HepG2 (cell line): ENCODE data around the gene RPUSD3. TPM values are rescaled to one million over a fixed set of nuclear protein-coding genes. Genes with fewer than 3 reads are reported as not detected.
A peak's percentile ranks its signal among the peaks of the same experiment; 100 is the strongest.

Experiments used
- FOXC1 ChIP-seq: sonication (generic); formaldehyde crosslinking; IDR thresholded peaks from 2 replicates; pipeline ENCODE4 v1.8.0; 2022; ENCODE audit warnings: mild to moderate bottlenecking, missing genetic modification reagents, borderline replicate concordance
- IRX3 ChIP-seq: sonication (generic); formaldehyde crosslinking; IDR thresholded peaks from 2 replicates; pipeline ENCODE4 v1.8.1; 2023; ENCODE audit warnings: mild to moderate bottlenecking, low read depth, missing genetic modification reagents, borderline replicate concordance
- NFIB ChIP-seq: sonication (generic); formaldehyde crosslinking; IDR thresholded peaks from 2 replicates; pipeline ENCODE4 v1.9.0; 2021; ENCODE audit warnings: missing genetic modification reagents, mild to moderate bottlenecking, borderline replicate concordance
- SYNCRIP ChIP-seq: fragments of 200-400 bp; formaldehyde crosslinking; IDR thresholded peaks from 2 replicates; pipeline ENCODE4 v1.6.1; 2018; ENCODE audit warnings: mild to moderate bottlenecking, low read depth, low read length; ENCODE audit not compliant: insufficient read depth
- ZNF234 ChIP-seq: sonication (generic); formaldehyde crosslinking; conservative IDR thresholded peaks from 2 replicates; pipeline ENCODE4 v1.5.1; 2020; ENCODE audit warnings: mild to moderate bottlenecking, missing genetic modification reagents
- ZNF629 ChIP-seq: sonication (generic); formaldehyde crosslinking; conservative IDR thresholded peaks from 2 replicates; pipeline ENCODE4 v1.5.0; 2020; ENCODE audit warnings: missing genetic modification reagents
- polyA plus RNA-seq, 8 experiments: library from polyadenylated mRNA; depleted of rRNA in 3 of 8; stranded (reverse) in 7 of 8; unstranded in 1 of 8; fragments of >200 nt; fragmentation: Illumina TruSeq in 4 of 8; extraction: Trizol in 4 of 8; gene quantifications; 2 replicates each; pipeline versions ENCODE4 v1.2.1 to v1.2.3, GENCODE V29; 2011 to 2016; ENCODE audit warnings: low read depth in 4 of 8, missing spikeins in 1 of 8, mixed read lengths in 1 of 8; ENCODE audit not compliant: insufficient read depth in 1 of 8
- total RNA-seq, 5 experiments: library from RNA; depleted of rRNA; stranded (reverse); fragments of >200 nt; fragmentation: Illumina TruSeq; extraction: Trizol; gene quantifications; 2 replicates each; pipeline ENCODE4 v1.2.3, GENCODE V29; 2016; ENCODE audit warnings: low read depth in 1 of 5
- TF ChIP-seq, protein P1 (sequence below), 2 experiments: sonication (generic) in 1 of 2; formaldehyde crosslinking in 1 of 2; IDR thresholded peaks; 2 replicates each; pipeline versions ENCODE4 v1.4.0 to v1.6.1; 2016 to 2020; ENCODE audit warnings: borderline replicate concordance in 1 of 2, low read depth in 1 of 2, mild to moderate bottlenecking in 1 of 2, missing genetic modification reagents in 1 of 2
- TF ChIP-seq, protein P2 (sequence below), 2 experiments: fragments of 450-650 bp in 1 of 2; sonication (generic) in 1 of 2; formaldehyde crosslinking in 1 of 2; IDR thresholded peaks; 2 replicates each; pipeline versions ENCODE4 v1.6.1 to v1.8.0; 2016 to 2022; ENCODE audit warnings: antibody characterized with exemption in 1 of 2, mild to moderate bottlenecking in 1 of 2, missing genetic modification reagents in 1 of 2
- TF ChIP-seq, protein P3 (sequence below): sonication (generic); formaldehyde crosslinking; IDR thresholded peaks from 2 replicates; pipeline ENCODE4 v1.4.0; 2020; ENCODE audit warnings: missing genetic modification reagents, mild to moderate bottlenecking, borderline replicate concordance

The RPUSD3 gene
- total and polyA plus RNA-seq, 2 of the 13 experiments (the other 11 are each of a cell fraction or from before 2014, with no cell fraction given): 32.1 to 48.7 TPM

DNA sequence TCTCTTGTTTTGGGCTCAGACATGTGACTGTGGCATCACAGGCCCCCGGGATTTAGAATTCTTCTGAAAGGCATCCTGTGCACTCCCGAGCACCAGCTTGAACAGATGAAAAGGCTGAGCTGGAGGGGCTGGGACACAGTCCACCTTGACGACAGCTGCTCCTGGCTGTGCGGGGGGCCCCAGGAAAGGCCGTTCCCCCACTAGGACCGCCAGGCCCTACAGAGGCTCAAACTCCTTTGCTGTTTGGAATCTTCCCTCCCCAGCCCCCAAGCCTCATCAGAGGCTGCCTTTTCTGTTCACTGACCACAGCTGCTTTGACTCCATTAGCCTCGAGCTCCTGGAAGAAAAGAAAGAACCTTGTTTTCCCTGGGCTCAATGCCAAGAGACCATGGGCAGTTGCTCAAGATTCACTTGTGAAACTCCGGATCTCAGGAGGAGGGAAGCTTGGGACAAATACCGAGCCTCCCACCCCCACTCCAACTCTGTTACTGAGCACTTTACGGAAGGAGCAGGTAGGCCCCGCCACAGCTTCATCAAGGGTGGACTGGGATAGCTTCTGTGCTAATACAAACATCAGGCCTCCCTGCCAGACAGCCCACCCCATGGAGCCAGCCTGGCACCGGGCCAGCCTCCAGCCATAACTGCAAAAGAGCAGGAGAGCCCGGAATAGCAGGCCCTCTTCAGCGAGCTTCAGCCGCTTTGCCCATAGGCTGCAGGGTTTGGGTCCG is 20.6 kb upstream of the RPUSD3 start (continued):
- TF ChIP-seq, protein P1, sequence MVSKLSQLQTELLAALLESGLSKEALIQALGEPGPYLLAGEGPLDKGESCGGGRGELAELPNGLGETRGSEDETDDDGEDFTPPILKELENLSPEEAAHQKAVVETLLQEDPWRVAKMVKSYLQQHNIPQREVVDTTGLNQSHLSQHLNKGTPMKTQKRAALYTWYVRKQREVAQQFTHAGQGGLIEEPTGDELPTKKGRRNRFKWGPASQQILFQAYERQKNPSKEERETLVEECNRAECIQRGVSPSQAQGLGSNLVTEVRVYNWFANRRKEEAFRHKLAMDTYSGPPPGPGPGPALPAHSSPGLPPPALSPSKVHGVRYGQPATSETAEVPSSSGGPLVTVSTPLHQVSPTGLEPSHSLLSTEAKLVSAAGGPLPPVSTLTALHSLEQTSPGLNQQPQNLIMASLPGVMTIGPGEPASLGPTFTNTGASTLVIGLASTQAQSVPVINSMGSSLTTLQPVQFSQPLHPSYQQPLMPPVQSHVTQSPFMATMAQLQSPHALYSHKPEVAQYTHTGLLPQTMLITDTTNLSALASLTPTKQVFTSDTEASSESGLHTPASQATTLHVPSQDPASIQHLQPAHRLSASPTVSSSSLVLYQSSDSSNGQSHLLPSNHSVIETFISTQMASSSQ (IDR thresholded peaks at IDR 0.05; ENCODE audit: low read depth): no peak
- TF ChIP-seq, protein P1 (CRISPR knock-in tag; IDR thresholded peaks at IDR 0.05; ENCODE audit: borderline replicate concordance): no peak
- TF ChIP-seq ZNF234 (CRISPR knock-in tag) (no peak), NFIB (CRISPR knock-in tag) (0 out of 2 replicates have a peak, but pooled peaks have one; percentile 53), SYNCRIP (no peak), ZNF629 (CRISPR knock-in tag) (no peak), IRX3 (CRISPR knock-in tag) (0 out of 2 replicates have a peak, but pooled peaks have one; percentile 59), FOXC1 (CRISPR knock-in tag) (peak; percentile 48; the same call in 1 of the 2 replicates)
- TF ChIP-seq, protein P2, sequence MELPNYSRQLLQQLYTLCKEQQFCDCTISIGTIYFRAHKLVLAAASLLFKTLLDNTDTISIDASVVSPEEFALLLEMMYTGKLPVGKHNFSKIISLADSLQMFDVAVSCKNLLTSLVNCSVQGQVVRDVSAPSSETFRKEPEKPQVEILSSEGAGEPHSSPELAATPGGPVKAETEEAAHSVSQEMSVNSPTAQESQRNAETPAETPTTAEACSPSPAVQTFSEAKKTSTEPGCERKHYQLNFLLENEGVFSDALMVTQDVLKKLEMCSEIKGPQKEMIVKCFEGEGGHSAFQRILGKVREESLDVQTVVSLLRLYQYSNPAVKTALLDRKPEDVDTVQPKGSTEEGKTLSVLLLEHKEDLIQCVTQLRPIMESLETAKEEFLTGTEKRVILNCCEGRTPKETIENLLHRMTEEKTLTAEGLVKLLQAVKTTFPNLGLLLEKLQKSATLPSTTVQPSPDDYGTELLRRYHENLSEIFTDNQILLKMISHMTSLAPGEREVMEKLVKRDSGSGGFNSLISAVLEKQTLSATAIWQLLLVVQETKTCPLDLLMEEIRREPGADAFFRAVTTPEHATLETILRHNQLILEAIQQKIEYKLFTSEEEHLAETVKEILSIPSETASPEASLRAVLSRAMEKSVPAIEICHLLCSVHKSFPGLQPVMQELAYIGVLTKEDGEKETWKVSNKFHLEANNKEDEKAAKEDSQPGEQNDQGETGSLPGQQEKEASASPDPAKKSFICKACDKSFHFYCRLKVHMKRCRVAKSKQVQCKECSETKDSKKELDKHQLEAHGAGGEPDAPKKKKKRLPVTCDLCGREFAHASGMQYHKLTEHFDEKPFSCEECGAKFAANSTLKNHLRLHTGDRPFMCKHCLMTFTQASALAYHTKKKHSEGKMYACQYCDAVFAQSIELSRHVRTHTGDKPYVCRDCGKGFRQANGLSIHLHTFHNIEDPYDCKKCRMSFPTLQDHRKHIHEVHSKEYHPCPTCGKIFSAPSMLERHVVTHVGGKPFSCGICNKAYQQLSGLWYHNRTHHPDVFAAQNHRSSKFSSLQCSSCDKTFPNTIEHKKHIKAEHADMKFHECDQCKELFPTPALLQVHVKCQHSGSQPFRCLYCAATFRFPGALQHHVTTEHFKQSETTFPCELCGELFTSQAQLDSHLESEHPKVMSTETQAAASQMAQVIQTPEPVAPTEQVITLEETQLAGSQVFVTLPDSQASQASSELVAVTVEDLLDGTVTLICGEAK (IDR thresholded peaks at IDR 0.05): no peak
- TF ChIP-seq, protein P2 (CRISPR knock-in tag; IDR thresholded peaks at IDR 0.05): no peak
- TF ChIP-seq, protein P3, sequence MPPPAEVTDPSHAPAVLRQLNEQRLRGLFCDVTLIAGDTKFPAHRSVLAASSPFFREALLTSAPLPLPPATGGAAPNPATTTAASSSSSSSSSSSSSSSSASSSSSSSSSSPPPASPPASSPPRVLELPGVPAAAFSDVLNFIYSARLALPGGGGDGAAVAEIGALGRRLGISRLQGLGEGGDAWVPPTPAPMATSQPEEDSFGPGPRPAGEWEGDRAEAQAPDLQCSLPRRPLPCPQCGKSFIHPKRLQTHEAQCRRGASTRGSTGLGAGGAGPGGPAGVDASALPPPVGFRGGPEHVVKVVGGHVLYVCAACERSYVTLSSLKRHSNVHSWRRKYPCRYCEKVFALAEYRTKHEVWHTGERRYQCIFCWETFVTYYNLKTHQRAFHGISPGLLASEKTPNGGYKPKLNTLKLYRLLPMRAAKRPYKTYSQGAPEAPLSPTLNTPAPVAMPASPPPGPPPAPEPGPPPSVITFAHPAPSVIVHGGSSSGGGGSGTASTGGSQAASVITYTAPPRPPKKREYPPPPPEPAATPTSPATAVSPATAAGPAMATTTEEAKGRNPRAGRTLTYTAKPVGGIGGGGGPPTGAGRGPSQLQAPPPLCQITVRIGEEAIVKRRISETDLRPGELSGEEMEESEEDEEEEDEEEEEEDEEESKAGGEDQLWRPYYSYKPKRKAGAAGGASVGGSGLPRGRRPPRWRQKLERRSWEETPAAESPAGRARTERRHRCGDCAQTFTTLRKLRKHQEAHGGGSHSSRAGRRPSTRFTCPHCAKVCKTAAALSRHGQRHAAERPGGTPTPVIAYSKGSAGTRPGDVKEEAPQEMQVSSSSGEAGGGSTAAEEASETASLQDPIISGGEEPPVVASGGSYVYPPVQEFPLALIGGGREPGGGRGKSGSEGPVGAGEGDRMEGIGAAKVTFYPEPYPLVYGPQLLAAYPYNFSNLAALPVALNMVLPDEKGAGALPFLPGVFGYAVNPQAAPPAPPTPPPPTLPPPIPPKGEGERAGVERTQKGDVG (CRISPR knock-in tag): no peak
